HepG2 (cell line): ENCODE measurements around the gene PRKN. TPM values are rescaled to one million over a fixed set of nuclear protein-coding genes. Genes with fewer than 3 reads are reported as not detected.

ENCODE experiments used
- ATAC-seq: fragments of 200-7000 bp; cut with Tn5 transposase; 3 replicates; pipeline ENCODE4 v1.9.1; 2020; ENCODE audit warnings: mild to moderate bottlenecking, moderate library complexity
- BruUV-seq: library from RNA; stranded (reverse); fragments of 400-500 nt; replicated peaks from 2 replicates; lab custom pipeline; 2021; lab: Mats Ljungman, UMichigan
- CTCF ChIA-PET: fragments of 300-600 bp; formaldehyde crosslinking; extraction: SDS; loops from one replicate; lab custom pipeline; 2021; ENCODE audit warnings: low total read pairs, inconsistent platforms, low intra/inter-chr PET ratio; lab: Yijun Ruan, JAX
- POLR2A ChIA-PET: fragments of 350-600 bp; sonication (Branson Sonifier 250); formaldehyde crosslinking; loops from one replicate; lab custom pipeline; 2020; ENCODE audit warnings: antibody characterized with exemption, inconsistent platforms; lab: Yijun Ruan, JAX
- DNase-seq: peaks from one replicate; pipeline ENCODE4 v3.0.0-alpha.2; 2015; ENCODE audit warnings: low spot score
- FAIRE-seq: peaks from 3 replicates; lab custom pipeline; 2011; peaks lifted over from hg19 to GRCh38; lab: Jason Lieb, UNC
- H2AFZ ChIP-seq: one replicate; pipeline ENCODE4 v1.6.1; 2011; ENCODE audit warnings: low read length, inconsistent platforms
- H3K27ac ChIP-seq: fragments of 300-600 bp; 3 replicates; pipeline ENCODE4 v1.8.0; 2011; ENCODE audit warnings: mixed run types, mild to moderate bottlenecking, mixed read lengths, low read length, inconsistent platforms; ENCODE audit not compliant: insufficient read depth; ENCODE audit errors: extremely low read length
- H3K27me3 ChIP-seq, 2 experiments: fragments of 200-600 bp in 1 of 2; 2 replicates in 1 of 2; 3 replicates in 1 of 2; pipeline versions ENCODE4 v1.6.0 to v1.8.0; 2011; ENCODE audit warnings: low read length in 2 of 2, mild to moderate bottlenecking in 2 of 2, moderate library complexity in 2 of 2, inconsistent platforms in 1 of 2; ENCODE audit not compliant: insufficient read depth in 2 of 2, control insufficient read depth in 1 of 2
- H3K36me3 ChIP-seq, 2 experiments: fragments of 200-600 bp in 1 of 2; replicated peaks in 1 of 2; 2 replicates in 1 of 2; 3 replicates in 1 of 2; pipeline versions ENCODE4 v1.5.1 to v1.8.0; 2011; ENCODE audit warnings: low read length in 2 of 2, inconsistent platforms in 1 of 2; ENCODE audit not compliant: insufficient read depth in 2 of 2, control insufficient read depth in 1 of 2
- H3K4me1 ChIP-seq: 2 replicates; pipeline ENCODE4 v1.5.1; 2012; ENCODE audit warnings: low read length, inconsistent platforms; ENCODE audit not compliant: insufficient read depth
- H3K4me2 ChIP-seq: 2 replicates; pipeline ENCODE4 v1.6.0; 2011; ENCODE audit warnings: low read depth, low read length, inconsistent platforms
- H3K4me3 ChIP-seq, 3 experiments: fragments of 200-600 bp in 1 of 3; sonication (generic), shearing (Covaris generic) in 1 of 3; replicated peaks in 1 of 3; 2 replicates each; pipeline ENCODE4 v1.5.1; 2011 to 2016; ENCODE audit warnings: low read length in 3 of 3, inconsistent platforms in 2 of 3, low read depth in 2 of 3, mild to moderate bottlenecking in 2 of 3, control low read depth in 1 of 3, mixed read lengths in 1 of 3; ENCODE audit not compliant: insufficient read depth in 1 of 3
- H3K79me2 ChIP-seq: one replicate; pipeline ENCODE4 v1.6.1; 2011; ENCODE audit warnings: low read length, inconsistent platforms; ENCODE audit not compliant: insufficient read depth
- H3K9ac ChIP-seq: 2 replicates; pipeline ENCODE4 v1.6.0; 2011; ENCODE audit warnings: mild to moderate bottlenecking, low read depth, low read length, inconsistent platforms; ENCODE audit not compliant: insufficient read depth
- H3K9me3 ChIP-seq: 2 replicates; pipeline ENCODE4 v1.5.1; 2012; ENCODE audit warnings: mild to moderate bottlenecking, low read length
- H4K20me1 ChIP-seq: 2 replicates; pipeline ENCODE4 v1.6.0; 2011; ENCODE audit warnings: inconsistent platforms, mild to moderate bottlenecking, low read length, moderate library complexity; ENCODE audit not compliant: insufficient read depth
- CEBPG ChIP-seq: IDR thresholded peaks from 2 replicates; pipeline ENCODE4 v1.6.1; 2016
- FUBP1 ChIP-seq: sonication (generic); formaldehyde crosslinking; IDR thresholded peaks from 2 replicates; pipeline ENCODE4 v1.5.1; 2020; ENCODE audit warnings: missing genetic modification reagents, mild to moderate bottlenecking, borderline replicate concordance
- NR2F1 ChIP-seq, 2 experiments: fragments of 450-650 bp in 1 of 2; formaldehyde crosslinking in 1 of 2; IDR thresholded peaks; 2 replicates each; pipeline versions ENCODE4 v1.5.0 to v1.6.1; 2016 to 2020; ENCODE audit warnings: mild to moderate bottlenecking in 1 of 2, missing compliant biosample characterization in 1 of 2, missing genetic modification reagents in 1 of 2, moderate library complexity in 1 of 2
- SKI ChIP-seq: fragments of 450-650 bp; IDR thresholded peaks from one replicate; pipeline ENCODE4 v1.6.1; 2018; ENCODE audit warnings: mild to moderate bottlenecking; ENCODE audit not compliant: partially characterized antibody
- SOX13 ChIP-seq, 3 experiments: fragments of 450-650 bp in 1 of 3; sonication (generic) in 1 of 3; formaldehyde crosslinking in 1 of 3; IDR thresholded peaks in 2 of 3; conservative IDR thresholded peaks in 1 of 3; 2 replicates each; pipeline versions ENCODE4 v1.5.0 to v1.6.1; 2016 to 2020; ENCODE audit warnings: antibody characterized with exemption in 1 of 3, mild to moderate bottlenecking in 1 of 3, missing compliant biosample characterization in 1 of 3, missing genetic modification reagents in 1 of 3, moderate library complexity in 1 of 3
- SPEN ChIP-seq: sonication (generic); formaldehyde crosslinking; IDR thresholded peaks from 2 replicates; pipeline ENCODE4 v1.5.1; 2020; ENCODE audit warnings: low read depth, mild to moderate bottlenecking, missing genetic modification reagents
- ZFP62 ChIP-seq: sonication (generic); formaldehyde crosslinking; IDR thresholded peaks from 2 replicates; pipeline ENCODE4 v1.4.0; 2020; ENCODE audit warnings: missing genetic modification reagents
- ZNF383 ChIP-seq: sonication (generic); formaldehyde crosslinking; IDR thresholded peaks from 2 replicates; pipeline ENCODE4 v1.4.0; 2020; ENCODE audit warnings: missing genetic modification reagents, mild to moderate bottlenecking, borderline replicate concordance
- ZNF570 ChIP-seq: sonication (generic); formaldehyde crosslinking; IDR thresholded peaks from 2 replicates; pipeline ENCODE4 v1.4.0; 2020; ENCODE audit warnings: mild to moderate bottlenecking, missing genetic modification reagents, borderline replicate concordance
- ZXDC ChIP-seq: sonication (generic); formaldehyde crosslinking; IDR thresholded peaks from 2 replicates; pipeline ENCODE4 v1.5.0; 2020; ENCODE audit warnings: mild to moderate bottlenecking, missing genetic modification reagents
- WGBS: methylation state at CpG from one replicate; pipeline ENCODE4 v1.1.6; 2017; ENCODE audit warnings: low lambda C conversion rate; 5-methylcytosine and 5-hydroxymethylcytosine counted together
- in situ Hi-C: cut with HindIII; loops from 2 replicates; pipeline ENCODE4 v1.10.0; 2017; ENCODE audit warnings: low pct_unique_long_range_greater_than_20kb; ENCODE audit not compliant: extremely low pct_ligation_motif_present
- intact Hi-C: fragments of 100-400 bp; cut with micrococcal nuclease; formaldehyde crosslinking; loops from one replicate; pipeline ENCODE4 v1.10.0; 2022; ENCODE audit not compliant: unreplicated experiment
- polyA plus RNA-seq, 8 experiments: library from polyadenylated mRNA; depleted of rRNA in 3 of 8; stranded (reverse) in 7 of 8; unstranded in 1 of 8; fragments of >200 nt; fragmentation: Illumina TruSeq in 4 of 8; extraction: Trizol in 4 of 8; gene quantifications; 2 replicates each; pipeline versions ENCODE4 v1.2.1 to v1.2.3, GENCODE V29; 2011 to 2016; ENCODE audit warnings: low read depth in 4 of 8, missing spikeins in 1 of 8, mixed read lengths in 1 of 8; ENCODE audit not compliant: insufficient read depth in 1 of 8
- total RNA-seq, 5 experiments: library from RNA; depleted of rRNA; stranded (reverse); fragments of >200 nt; fragmentation: Illumina TruSeq; extraction: Trizol; gene quantifications; 2 replicates each; pipeline ENCODE4 v1.2.3, GENCODE V29; 2016; ENCODE audit warnings: low read depth in 1 of 5
- TF ChIP-seq, protein P1 (sequence below): sonication (generic); formaldehyde crosslinking; IDR thresholded peaks from 2 replicates; pipeline ENCODE4 v1.8.0; 2022; ENCODE audit warnings: low read depth, missing genetic modification reagents

PRKN gene
- total and polyA plus RNA-seq, 2 of the 13 experiments (the other 11 are each of a cell fraction or from before 2014, with no cell fraction given): 0.31 to 0.44 TPM

GRCh38 chr6:162373192-162373591 lies 354.4 kb downstream of the PRKN start (continued):
- TF ChIP-seq NR2F1 (CRISPR knock-in tag; IDR thresholded peaks at IDR 0.05): peak in 1 of 2 experiments; percentile 37; a peak in 1 of 4 replicates
- TF ChIP-seq SOX13 (IDR thresholded peaks at IDR 0.05): no peak
- TF ChIP-seq SOX13 (CRISPR knock-in tag; conservative IDR thresholded peaks at IDR 0.05 in 1 of 2, IDR thresholded peaks at IDR 0.05 in 1 of 2): peak in 1 of 2 experiments; percentile 62; a peak in 1 of 4 replicates

DNA sequence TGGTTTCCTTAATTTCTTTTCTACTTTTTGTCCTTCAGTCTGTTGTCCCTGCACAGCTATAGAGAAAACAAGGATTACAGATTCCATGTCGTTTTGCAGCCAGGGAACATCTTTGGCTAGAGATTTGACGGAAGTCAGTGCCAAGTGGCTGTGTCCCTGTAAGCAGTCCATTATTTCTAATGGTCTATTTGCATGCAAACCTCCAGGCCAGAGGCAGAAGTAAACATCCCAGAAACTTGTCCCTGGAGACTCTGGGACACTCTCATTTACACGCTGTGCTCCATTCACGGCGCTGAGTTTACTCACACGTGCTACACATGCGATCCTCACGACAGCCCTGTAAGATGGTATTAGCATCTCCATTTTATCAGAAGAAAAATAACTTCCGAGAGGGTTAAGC lies 355.5 kb downstream of the PRKN start:
- H3K4me3 ChIP-seq: no peak overlapping the region
- no TSS peak for BruUV-seq
- no peak for TF ChIP-seq ZFP62 (CRISPR knock-in tag)
- no peak for TF ChIP-seq SKI
- no peak for TF ChIP-seq ZXDC (CRISPR knock-in tag)
- TF ChIP-seq, protein P1, sequence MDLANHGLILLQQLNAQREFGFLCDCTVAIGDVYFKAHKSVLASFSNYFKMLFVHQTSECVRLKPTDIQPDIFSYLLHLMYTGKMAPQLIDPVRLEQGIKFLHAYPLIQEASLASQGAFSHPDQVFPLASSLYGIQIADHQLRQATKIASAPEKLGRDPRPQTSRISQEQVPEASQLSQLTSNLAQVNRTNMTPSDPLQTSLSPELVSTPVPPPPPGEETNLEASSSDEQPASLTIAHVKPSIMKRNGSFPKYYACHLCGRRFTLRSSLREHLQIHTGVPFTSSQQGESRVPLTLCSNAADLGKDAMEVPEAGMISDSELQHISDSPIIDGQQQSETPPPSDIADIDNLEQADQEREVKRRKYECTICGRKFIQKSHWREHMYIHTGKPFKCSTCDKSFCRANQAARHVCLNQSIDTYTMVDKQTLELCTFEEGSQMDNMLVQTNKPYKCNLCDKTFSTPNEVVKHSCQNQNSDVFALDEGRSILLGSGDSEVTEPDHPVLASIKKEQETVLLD (CRISPR knock-in tag): no peak
- TF ChIP-seq ZNF383 (CRISPR knock-in tag): no peak
- TF ChIP-seq SPEN (CRISPR knock-in tag): no peak
- TF ChIP-seq FUBP1 (CRISPR knock-in tag): no peak
- TF ChIP-seq CEBPG (CRISPR knock-in tag): no peak
- no peak for TF ChIP-seq ZNF570 (CRISPR knock-in tag)

More for the DNA sequence above, 355.5 kb downstream of the PRKN start:
- ATAC-seq (no peak), DNase-seq (no peak), FAIRE-seq (no peak)
- Histone ChIP-seq H3K27ac (no peak overlapping the region), H3K4me2 (no peak overlapping the region), H3K27me3 (no peaks in the 10 kb centered on the region), H3K4me1 (peaks cover 16% of the 10 kb centered on the region), H3K9ac (no peak overlapping the region), H4K20me1 (no peaks in the 10 kb centered on the region), H3K79me2 (no peaks in the 10 kb centered on the region), H3K36me3 (no peaks in the 10 kb centered on the region), H2AFZ (no peak overlapping the region), H3K9me3 (peaks cover 24% of the 10 kb centered on the region; the same call in 1 of the 2 replicates)
- intact Hi-C loops (no loop called here), in situ Hi-C loops (no loop called here)
- POLR2A ChIA-PET: no interaction called here
- CTCF ChIA-PET: no interaction called here
- WGBS: 58% methylated on average over 9 of the region's 9 CpGs
